Mesenchymal stem cell (in vitro differentiated cells and primary cell): ENCODE results near the gene EEA1.
"Not testable (repeated sequence)": the region's sequence is repeated elsewhere in the genome, so short reads cannot be mapped to it uniquely, and the experiment has no call there.

ENCODE experiments used
- DNase-seq: peaks from one replicate; pipeline ENCODE4 v3.0.0-alpha.2; 2013
- H2AFZ ChIP-seq: one replicate; pipeline ENCODE4 v1.6.1; 2013; ENCODE audit warnings: low read depth, mild to moderate bottlenecking, control low read depth, inconsistent platforms, low read length, moderate library complexity
- H2AK5ac ChIP-seq: 2 replicates; pipeline ENCODE4 v1.6.1; 2013; ENCODE audit warnings: low read length, moderate library complexity, mild to moderate bottlenecking, inconsistent platforms; ENCODE audit not compliant: severe bottlenecking
- H2BK120ac ChIP-seq: one replicate; pipeline ENCODE4 v1.6.1; 2013; ENCODE audit warnings: low read depth, mild to moderate bottlenecking, inconsistent platforms, low read length, moderate library complexity
- H2BK12ac ChIP-seq, 2 experiments: one replicate each; pipeline ENCODE4 v1.6.1; 2013; ENCODE audit warnings: inconsistent platforms in 2 of 2, low read length in 2 of 2, mild to moderate bottlenecking in 2 of 2, moderate library complexity in 2 of 2, control low read depth in 1 of 2
- H2BK15ac ChIP-seq: one replicate; pipeline ENCODE4 v1.6.1; 2013; ENCODE audit warnings: mild to moderate bottlenecking, low read depth, inconsistent platforms; ENCODE audit not compliant: poor library complexity, severe bottlenecking
- H2BK5ac ChIP-seq: 2 replicates; pipeline ENCODE4 v1.6.1; 2013; ENCODE audit warnings: low read depth, mild to moderate bottlenecking, low read length, control low read depth, inconsistent platforms; ENCODE audit not compliant: poor library complexity, severe bottlenecking
- H3K14ac ChIP-seq, 2 experiments: one replicate each; pipeline ENCODE4 v1.6.1; 2013; ENCODE audit warnings: inconsistent platforms in 2 of 2, low read length in 2 of 2, control low read depth in 1 of 2, mild to moderate bottlenecking in 1 of 2, moderate library complexity in 1 of 2
- H3K18ac ChIP-seq, 2 experiments: one replicate each; pipeline ENCODE4 v1.6.1; 2013; ENCODE audit warnings: inconsistent platforms in 2 of 2, low read length in 2 of 2, control low read depth in 1 of 2, low read depth in 1 of 2, mild to moderate bottlenecking in 1 of 2
- H3K23ac ChIP-seq, 2 experiments: one replicate each; pipeline ENCODE4 v1.6.1; 2013; ENCODE audit warnings: inconsistent platforms in 2 of 2, low read length in 2 of 2, mild to moderate bottlenecking in 2 of 2, moderate library complexity in 2 of 2, control low read depth in 1 of 2
- H3K27ac ChIP-seq: 2 replicates; pipeline ENCODE4 v1.5.1; 2013; ENCODE audit warnings: mild to moderate bottlenecking, moderate library complexity, low read length, control low read depth, inconsistent platforms; ENCODE audit not compliant: poor library complexity, severe bottlenecking
- H3K27me3 ChIP-seq, 2 experiments: 2 replicates each; pipeline versions ENCODE4 v1.6.1 to v1.7.0; 2013; ENCODE audit warnings: low read length in 2 of 2, mild to moderate bottlenecking in 2 of 2, moderate library complexity in 2 of 2, control low read depth in 1 of 2, inconsistent platforms in 1 of 2; ENCODE audit not compliant: control insufficient read depth in 1 of 2, insufficient read depth in 1 of 2
- H3K36me3 ChIP-seq, 2 experiments: 2 replicates each; pipeline versions ENCODE4 v1.6.1 to v1.7.0; 2013; ENCODE audit warnings: low read length in 2 of 2, control low read depth in 1 of 2, inconsistent platforms in 1 of 2, low read depth in 1 of 2, mild to moderate bottlenecking in 1 of 2; ENCODE audit not compliant: insufficient read depth in 2 of 2, control insufficient read depth in 1 of 2
- H3K4ac ChIP-seq, 2 experiments: one replicate each; pipeline ENCODE4 v1.6.1; 2013; ENCODE audit warnings: inconsistent platforms in 2 of 2, low read length in 2 of 2, mild to moderate bottlenecking in 2 of 2, moderate library complexity in 2 of 2, control low read depth in 1 of 2, low read depth in 1 of 2
- H3K4me1 ChIP-seq: 2 replicates; pipeline ENCODE4 v1.6.1; 2013; ENCODE audit warnings: low read depth, low read length, control low read depth; ENCODE audit not compliant: control insufficient read depth, insufficient read depth
- H3K4me2 ChIP-seq: 2 replicates; pipeline ENCODE4 v1.6.1; 2013; ENCODE audit warnings: low read length, mild to moderate bottlenecking, inconsistent platforms; ENCODE audit not compliant: poor library complexity, severe bottlenecking
- H3K4me3 ChIP-seq, 2 experiments: 2 replicates each; pipeline versions ENCODE4 v1.5.1 to v1.7.0; 2013; ENCODE audit warnings: low read length in 2 of 2, mild to moderate bottlenecking in 2 of 2, control low read depth in 1 of 2, low read depth in 1 of 2; ENCODE audit not compliant: insufficient read depth in 1 of 2
- H3K79me1 ChIP-seq: replicated peaks from 2 replicates; pipeline ENCODE4 v1.6.1; 2013; ENCODE audit warnings: mild to moderate bottlenecking, control low read depth, low read length, inconsistent platforms; ENCODE audit not compliant: poor library complexity, severe bottlenecking
- H3K9ac ChIP-seq: 2 replicates; pipeline ENCODE4 v1.7.0; 2013; ENCODE audit warnings: mild to moderate bottlenecking, low read length, moderate library complexity
- H3K9me3 ChIP-seq: 2 replicates; pipeline ENCODE4 v1.7.0; 2013; ENCODE audit warnings: mild to moderate bottlenecking, low read length; ENCODE audit not compliant: control insufficient read depth
- H4K8ac ChIP-seq: one replicate; pipeline ENCODE4 v1.6.1; 2013; ENCODE audit warnings: inconsistent platforms, mild to moderate bottlenecking, low read length, moderate library complexity
- H4K91ac ChIP-seq: one replicate; pipeline ENCODE4 v1.6.1; 2013; ENCODE audit warnings: mild to moderate bottlenecking, low read length, inconsistent platforms
- WGBS: methylation state at CpG from one replicate; pipeline ENCODE4 v1.1.7; 2013; ENCODE audit warnings: mixed read lengths; 5-methylcytosine and 5-hydroxymethylcytosine counted together

Gene EEA1

DNA sequence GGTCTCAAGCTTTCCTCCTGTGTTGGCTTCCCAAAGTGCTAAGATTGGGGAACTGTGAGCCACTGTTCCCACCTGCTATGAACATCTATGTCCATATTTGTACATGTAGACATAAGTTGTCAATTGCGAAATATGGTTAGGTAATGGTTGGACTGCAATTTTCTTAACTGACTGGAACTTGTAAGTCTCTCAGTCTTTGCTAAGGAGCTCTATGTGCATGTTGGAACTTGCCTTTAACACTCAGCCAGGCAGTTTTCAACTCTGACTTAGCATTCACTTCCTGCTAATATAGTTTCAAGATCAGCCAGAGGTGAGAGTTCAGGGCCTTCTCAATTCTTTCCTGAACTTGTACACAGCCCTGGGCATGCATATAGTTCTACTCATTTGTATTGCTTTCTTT, 44.5 kb upstream of the EEA1 start:
- Histone ChIP-seq H3K4me1 (no peaks in the 10 kb centered on the region), H2AFZ (no peak overlapping the region), H2BK12ac (no peak overlapping the region), H3K23ac (no peak overlapping the region), H2AK5ac (no peak overlapping the region), H2BK120ac (no peak overlapping the region), H3K4me2 (no peak overlapping the region), H3K9ac (peak overlapping the region; percentile 45), H2BK5ac (no peak overlapping the region), H3K4me3 (no peak overlapping the region), H2BK15ac (no peak overlapping the region), H3K9me3 (peaks cover 8% of the 10 kb centered on the region), H3K18ac (no peak overlapping the region), H3K27ac (no peak overlapping the region), H4K91ac (no peak overlapping the region), H3K36me3 (no peaks in the 10 kb centered on the region), H3K4ac (no peak overlapping the region), H4K8ac (no peak overlapping the region), H3K27me3 (no peaks in the 10 kb centered on the region), H3K14ac (no peak overlapping the region), H3K79me1 (no peaks in the 10 kb centered on the region)
- WGBS, result 100% methylated on average over 1 of the region's 1 CpG
- peak; percentile 85 for DNase-seq

- Histone ChIP-seq H3K14ac (no peak overlapping the region), H2AK5ac (no peak overlapping the region), H2BK12ac (no peak overlapping the region), H3K9me3 (peaks cover 12% of the 10 kb centered on the region), H3K18ac (peak overlapping the region; percentile 37 to 56), H3K27me3 (no peaks in the 10 kb centered on the region), H3K79me1 (no peaks in the 10 kb centered on the region), H4K91ac (no peak overlapping the region), H2BK15ac (no peak overlapping the region), H3K4me3 (peak overlapping the region in 1 of 2 experiments; percentile 52), H2AFZ (no peak overlapping the region), H3K27ac (peak overlapping the region; percentile 81), H3K36me3 (no peaks in the 10 kb centered on the region), H2BK120ac (no peak overlapping the region), H3K23ac (no peak overlapping the region), H3K9ac (peak overlapping the region; percentile 85), H2BK5ac (no peak overlapping the region), H3K4ac (no peak overlapping the region), H4K8ac (peak overlapping the region; percentile 47), H3K4me1 (no peaks in the 10 kb centered on the region), H3K4me2 (peak overlapping the region; percentile 10)
- WGBS, result 100% methylated on average over 1 of the region's 1 CpG
- peak; percentile 95 for DNase-seq
Observed at GRCh38 chr12:92971859-92972524, 42.9 kb upstream of the EEA1 start.

DNA sequence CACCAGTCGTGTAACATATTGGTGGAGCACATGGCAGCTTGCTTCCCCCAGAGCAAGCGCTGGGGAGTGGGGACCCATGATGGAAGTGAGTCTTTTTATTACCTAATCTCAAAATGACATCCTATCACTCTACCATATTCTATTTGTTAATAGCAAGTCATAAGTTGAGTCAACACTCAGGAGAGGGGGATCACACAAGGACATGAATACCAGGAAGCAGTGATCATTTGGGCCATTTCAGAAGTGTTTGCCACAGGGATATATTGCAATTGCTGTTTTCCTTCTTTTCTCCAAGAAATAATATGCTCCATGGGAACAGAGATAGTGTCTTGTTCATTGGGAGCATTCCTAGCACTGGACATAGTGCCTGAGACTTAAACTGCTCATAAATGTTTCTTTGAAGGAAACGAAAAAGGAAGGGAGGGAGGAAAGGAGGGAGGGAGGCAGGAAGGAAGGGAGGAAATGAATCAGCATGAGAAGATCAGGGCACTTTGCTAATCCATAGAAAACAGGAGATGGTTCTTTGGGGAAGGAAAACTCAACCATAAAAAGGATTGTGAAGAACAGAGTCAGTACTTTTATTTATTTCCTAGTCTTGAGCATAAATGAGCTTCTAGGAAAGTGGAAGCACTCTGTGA, 39.2 kb upstream of the EEA1 start:
- no peak overlapping the region for H3K27ac ChIP-seq
- peaks cover 4% of the 10 kb centered on the region for H3K9me3 ChIP-seq
- no peak overlapping the region for H3K14ac ChIP-seq
- no peak overlapping the region for H3K23ac ChIP-seq
- WGBS, result 50% methylated on average over 2 of the region's 3 CpGs
- H2AK5ac ChIP-seq, result no peak overlapping the region
- no peak overlapping the region for H3K4me3 ChIP-seq
- H2BK120ac ChIP-seq, result no peak overlapping the region
- H3K27me3 ChIP-seq, result no peaks in the 10 kb centered on the region
- peak overlapping the region; percentile 66 for H3K9ac ChIP-seq
- H2AFZ ChIP-seq, result no peak overlapping the region
- no peaks in the 10 kb centered on the region for H3K36me3 ChIP-seq
- no peak overlapping the region for H4K8ac ChIP-seq
- DNase-seq, result peak; percentile 43
- H3K4me1 ChIP-seq, result no peaks in the 10 kb centered on the region
- peak overlapping the region in 1 of 2 experiments; percentile 82 for H2BK12ac ChIP-seq
- H2BK15ac ChIP-seq, result no peak overlapping the region
- no peak overlapping the region for H3K18ac ChIP-seq
- no peak overlapping the region for H3K4me2 ChIP-seq
- H2BK5ac ChIP-seq, result no peak overlapping the region
- no peak overlapping the region for H4K91ac ChIP-seq
- H3K79me1 ChIP-seq, result no peaks in the 10 kb centered on the region
- H3K4ac ChIP-seq, result peak overlapping the region in 1 of 2 experiments; percentile 73

GRCh38 chr12:92964378-92964777, 35.3 kb upstream of the EEA1 start:
- H3K4me3 ChIP-seq, H2AK5ac ChIP-seq, DNase-seq, H3K9ac ChIP-seq, H2BK15ac ChIP-seq, H3K23ac ChIP-seq, H4K8ac ChIP-seq, H3K27ac ChIP-seq, H3K4me2 ChIP-seq, H3K4me1 ChIP-seq, H3K9me3 ChIP-seq, H2BK12ac ChIP-seq, H3K18ac ChIP-seq, H3K79me1 ChIP-seq, H2BK5ac ChIP-seq, H3K36me3 ChIP-seq, H2AFZ ChIP-seq, H4K91ac ChIP-seq, H3K27me3 ChIP-seq, H2BK120ac ChIP-seq, H3K4ac ChIP-seq, H3K14ac ChIP-seq: not testable (repeated sequence)
- WGBS, result 92% methylated on average over 1 of the region's 1 CpG
